Stimulated activated CD4-positive, alpha-beta T cell treated with anti-CD3 and anti-CD28 coated beads, Interleukin-4, amount 100 ng/mL, for 48 hours (primary cell): Measurements from ENCODE around the gene CXADR.
"Not testable (repeated sequence)": the region's sequence is repeated elsewhere in the genome, so short reads cannot be mapped to it uniquely, and the experiment has no call there.

Experiments used
- DNase-seq, 2 donors: peaks; one replicate each; pipeline ENCODE4 v3.0.0-alpha.2; 2020; ENCODE audit warnings: low read depth in 2 of 2

CXADR gene

GRCh38 chr21:17501107-17502006 is 11.5 kb upstream of the CXADR start:
- DNase-seq = no peak

- not testable (repeated sequence) for DNase-seq
Measured at GRCh38 chr21:17502985-17503384, 9.9 kb upstream of the CXADR start.

DNA sequence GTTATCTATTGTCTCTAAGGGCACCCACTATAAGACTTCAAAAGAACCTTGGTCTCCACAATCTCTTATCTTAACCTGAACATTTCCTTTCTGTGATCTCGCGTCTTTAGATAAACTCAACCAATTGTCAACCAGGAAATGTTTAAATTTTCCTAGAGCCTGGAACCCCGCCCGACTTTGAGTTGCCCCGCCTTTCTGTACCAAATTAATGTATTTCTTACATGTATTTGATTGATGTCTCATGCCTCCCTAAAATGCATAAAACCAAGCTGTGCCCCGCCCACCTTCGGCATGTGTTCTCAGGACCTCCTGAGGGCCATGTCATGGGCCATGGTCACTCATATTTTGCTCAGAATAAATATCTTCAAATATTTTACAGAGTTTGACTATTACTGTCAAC is 5.9 kb upstream of the CXADR start:
- no peak for DNase-seq

GRCh38 chr21:17507591-17507990 is 5.3 kb upstream of the CXADR start:
- DNase-seq = no peak

- DNase-seq = peak in 1 of 2 donors; percentile 2
Measured at GRCh38 chr21:17513214-17514123, 626 bp downstream of the CXADR start.

- DNase-seq = no peak
Measured at GRCh38 chr21:17514124-17514845, 1.4 kb downstream of the CXADR start.

- DNase-seq = not testable (repeated sequence)
Measured at GRCh38 chr21:17517008-17517407, 4.2 kb downstream of the CXADR start.

DNA sequence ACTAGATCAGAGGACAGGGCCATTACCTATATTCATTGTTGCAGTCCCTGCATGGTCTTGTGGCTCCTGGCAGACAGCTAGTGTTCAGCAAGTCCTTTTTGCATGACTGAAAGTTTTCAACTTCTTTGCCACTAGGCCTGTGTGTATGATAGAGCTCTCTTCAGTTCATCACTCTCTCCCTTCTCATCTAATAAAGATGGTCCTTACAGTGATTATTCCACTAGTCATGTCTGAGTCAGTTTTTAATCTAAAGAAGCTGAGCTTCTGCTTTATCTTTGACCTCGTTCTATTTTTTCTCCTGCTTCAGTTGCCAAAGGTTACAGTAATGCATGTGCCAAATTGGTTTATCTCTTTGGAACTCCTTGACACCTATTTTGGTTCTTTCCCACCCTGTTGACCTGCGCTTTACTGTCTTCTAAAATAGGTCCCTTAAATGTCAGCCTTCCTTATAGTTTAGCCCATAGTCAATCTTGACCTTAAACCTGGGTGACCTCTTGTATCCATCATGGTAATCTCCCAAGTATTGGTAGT is 6.4 kb downstream of the CXADR start:
- no peak for DNase-seq

GRCh38 chr21:17519965-17520609 is 7.2 kb downstream of the CXADR start:
- no peak for DNase-seq

GRCh38 chr21:17523007-17523451 is 10.2 kb downstream of the CXADR start:
- no peak for DNase-seq

- not testable (repeated sequence) for DNase-seq
Measured at GRCh38 chr21:17523979-17524494, 11.2 kb downstream of the CXADR start.

DNA sequence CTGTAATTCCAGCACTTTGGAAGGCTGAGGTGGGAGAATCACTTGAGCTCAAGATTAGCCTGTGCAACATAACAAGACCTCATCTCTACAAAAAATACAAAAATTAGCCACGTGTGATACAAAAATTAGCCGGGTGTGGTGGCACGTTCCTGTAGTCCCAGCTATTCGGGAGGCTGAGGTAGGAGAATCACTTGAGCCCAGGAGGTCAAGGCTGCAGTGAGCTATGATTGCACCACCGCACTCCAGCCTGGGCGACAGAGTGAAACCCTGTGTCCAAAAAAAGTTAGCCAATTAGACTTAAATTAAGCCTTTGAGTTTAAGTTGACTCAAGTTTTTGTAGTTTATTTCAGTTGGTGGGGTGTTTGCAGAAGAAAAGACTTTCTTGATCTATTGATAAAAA is 11.8 kb downstream of the CXADR start:
- DNase-seq = no peak

DNA sequence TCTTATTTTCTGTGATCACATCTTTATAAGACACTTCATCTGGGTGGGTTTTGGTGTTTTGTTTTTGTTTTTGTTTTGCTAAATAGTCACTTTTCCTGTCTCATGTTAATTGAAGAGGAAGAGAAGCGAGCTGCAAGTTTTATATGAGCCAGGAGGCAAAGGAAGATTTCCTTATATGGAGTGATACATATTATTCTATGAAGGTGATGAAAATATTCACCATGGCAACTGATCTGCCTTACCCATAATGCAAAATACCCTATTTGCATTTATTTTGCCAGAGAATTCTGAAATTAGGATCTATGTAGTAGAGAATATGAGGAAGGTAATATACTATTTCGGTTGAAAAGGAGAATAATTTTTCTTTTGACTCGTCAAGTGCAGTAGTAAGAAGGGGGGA is 13.9 kb downstream of the CXADR start:
- no peak for DNase-seq

- no peak for DNase-seq
Measured at GRCh38 chr21:17527240-17527639, 14.4 kb downstream of the CXADR start.

DNA sequence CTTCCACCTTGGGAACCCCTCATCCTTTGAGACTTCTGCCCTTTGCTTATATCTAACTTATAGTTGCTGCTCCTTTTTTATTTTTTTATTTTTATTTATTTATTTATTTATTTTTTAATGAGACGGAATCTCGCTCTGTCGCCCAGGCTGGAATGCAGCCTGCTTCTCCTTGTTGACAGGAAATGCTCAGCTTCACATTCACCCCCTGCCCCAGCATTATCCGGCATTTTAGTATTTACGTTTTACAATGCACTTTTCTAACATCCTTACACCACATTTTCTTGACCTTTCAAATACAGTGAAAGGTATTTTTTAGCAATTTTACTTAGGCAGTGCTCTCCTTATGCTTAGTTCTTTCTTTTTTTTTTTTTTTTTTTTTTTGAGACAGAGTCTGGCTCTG is 14.9 kb downstream of the CXADR start:
- DNase-seq = no peak

GRCh38 chr21:17529648-17530047 is 16.8 kb downstream of the CXADR start:
- no peak for DNase-seq

DNA sequence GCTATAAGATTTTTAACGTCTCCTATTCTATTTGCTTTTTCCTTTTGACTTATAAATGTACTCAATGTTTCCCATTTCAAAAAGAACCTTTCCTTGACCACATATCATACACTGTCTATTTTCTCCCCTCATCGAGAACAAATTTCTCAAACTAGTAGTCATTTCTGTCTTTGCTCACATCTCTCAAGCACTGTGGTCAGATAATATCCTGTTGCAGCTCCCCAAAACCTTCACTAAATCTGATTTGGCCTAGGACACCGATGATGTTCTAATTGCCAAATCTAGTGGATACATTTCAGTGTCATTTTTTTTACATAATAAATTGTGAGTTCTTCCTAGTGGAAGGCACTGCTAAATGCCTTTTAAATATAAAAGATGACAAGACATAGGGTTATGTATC is 19.4 kb downstream of the CXADR start:
- DNase-seq = no peak

DNA sequence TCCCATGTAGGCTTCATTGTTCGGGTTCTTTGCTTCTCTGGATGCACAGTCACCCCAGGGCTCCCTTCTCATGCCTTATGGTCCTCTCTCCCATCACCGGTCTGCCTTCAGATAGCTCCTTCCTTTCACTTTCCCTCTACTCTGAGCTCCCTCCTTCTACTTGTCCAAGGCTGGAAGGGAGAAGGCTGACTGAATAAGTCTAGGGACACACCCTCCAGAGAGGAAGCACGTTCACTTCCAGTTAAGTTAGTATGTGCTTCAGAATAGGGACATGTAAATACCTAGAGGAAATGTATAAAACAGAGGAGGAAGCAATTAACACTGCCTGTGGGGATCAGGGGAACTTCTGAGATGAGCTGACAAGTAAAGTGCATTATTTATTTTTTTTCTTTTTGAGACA is 23.5 kb downstream of the CXADR start:
- no peak for DNase-seq

DNA sequence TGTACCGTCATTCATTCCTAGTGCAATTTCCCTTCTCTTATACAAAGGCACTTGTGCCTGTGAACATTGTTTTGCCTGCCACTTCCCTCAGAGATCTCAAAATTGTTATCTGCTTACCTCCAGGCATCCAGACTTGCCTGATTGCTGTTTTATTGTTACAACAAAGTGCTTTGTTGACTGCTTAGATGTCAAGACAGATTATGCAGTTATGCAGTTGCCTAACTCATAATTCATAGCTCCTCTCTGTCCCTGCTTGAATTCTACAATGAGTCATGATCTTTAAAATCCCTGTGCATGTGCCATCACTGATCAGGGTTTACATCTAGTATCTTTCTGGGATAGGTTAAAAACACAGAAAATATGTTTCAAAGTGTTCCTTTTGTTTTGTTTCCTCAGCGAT is 24.5 kb downstream of the CXADR start:
- DNase-seq = no peak

DNA sequence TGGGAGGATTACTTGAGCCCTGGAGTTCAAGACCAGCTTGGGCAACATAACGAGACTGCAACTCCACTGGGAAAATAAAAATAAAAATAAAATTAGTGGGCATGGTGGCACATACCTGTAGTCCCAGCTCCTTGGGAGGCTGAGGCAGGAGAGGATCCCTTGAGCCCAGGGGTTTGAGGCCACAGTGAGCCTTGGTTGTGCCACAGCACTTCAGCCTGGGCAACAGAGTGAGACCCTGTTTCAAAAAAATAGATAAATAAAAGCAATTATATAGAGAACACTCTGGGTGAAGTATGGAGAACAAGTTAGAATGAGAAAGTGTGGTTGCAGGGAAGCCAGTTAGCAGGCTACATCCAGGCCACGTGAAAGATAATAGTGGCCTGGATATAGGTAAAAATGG is 25.7 kb downstream of the CXADR start:
- no peak for DNase-seq

DNA sequence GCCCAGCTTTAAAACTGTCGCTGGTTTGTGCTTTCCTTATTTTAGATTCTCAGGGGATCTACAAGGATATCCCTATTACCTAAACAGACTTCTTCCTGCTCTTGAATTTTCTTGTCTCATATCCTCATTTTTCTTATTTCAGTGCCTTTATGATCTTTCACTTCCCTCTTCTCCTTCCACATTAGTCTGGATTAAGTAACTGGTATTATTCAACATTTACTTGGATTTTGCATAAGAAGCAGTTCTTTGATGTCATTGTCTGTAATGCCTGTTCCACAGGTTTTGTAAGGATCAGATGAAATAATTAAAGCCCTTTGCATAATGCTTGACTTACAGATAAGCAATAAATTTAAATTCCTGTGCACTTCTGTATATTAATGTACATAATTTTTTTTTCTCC is 26.5 kb downstream of the CXADR start:
- DNase-seq = no peak
